M059J (cell line): Measurements from ENCODE around the gene KCTD16. TPM values are rescaled to one million over a fixed set of nuclear protein-coding genes. Genes with fewer than 3 reads are reported as not detected.
A peak's percentile ranks its signal among the peaks of the same experiment; 100 is the strongest.

ENCODE experiments used
- DNase-seq: peaks from one replicate; pipeline ENCODE4 v3.0.0-alpha.2; 2012; ENCODE audit warnings: low read depth
- total RNA-seq: library from RNA; depleted of rRNA; stranded (reverse); fragments of >200 nt; shearing (Covaris generic); gene quantifications from 2 replicates; pipeline ENCODE4 v1.2.3, GENCODE V29; 2014

Gene KCTD16
- total RNA-seq, 1 experiment from 2014 or later = 0.10 TPM

DNA sequence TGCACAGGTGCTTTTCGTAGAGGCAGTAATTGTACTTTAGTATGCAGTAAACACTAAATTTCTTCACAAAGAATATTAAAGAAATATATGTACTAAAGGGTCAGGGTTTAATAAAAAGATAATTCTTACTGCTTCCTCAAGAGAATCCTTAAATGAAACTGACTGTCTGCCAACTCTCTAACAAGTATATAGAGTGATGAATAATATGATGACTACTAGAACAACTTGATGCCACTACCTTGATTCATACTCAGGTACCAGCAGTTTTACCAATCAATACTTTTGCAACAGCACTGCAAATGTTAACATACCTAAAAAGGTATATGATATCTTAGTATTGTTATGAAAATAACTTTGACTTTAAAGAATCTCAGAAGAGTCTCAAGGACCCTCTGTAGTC is 4.0 kb upstream of the KCTD16 start:
- DNase-seq = no peak

DNA sequence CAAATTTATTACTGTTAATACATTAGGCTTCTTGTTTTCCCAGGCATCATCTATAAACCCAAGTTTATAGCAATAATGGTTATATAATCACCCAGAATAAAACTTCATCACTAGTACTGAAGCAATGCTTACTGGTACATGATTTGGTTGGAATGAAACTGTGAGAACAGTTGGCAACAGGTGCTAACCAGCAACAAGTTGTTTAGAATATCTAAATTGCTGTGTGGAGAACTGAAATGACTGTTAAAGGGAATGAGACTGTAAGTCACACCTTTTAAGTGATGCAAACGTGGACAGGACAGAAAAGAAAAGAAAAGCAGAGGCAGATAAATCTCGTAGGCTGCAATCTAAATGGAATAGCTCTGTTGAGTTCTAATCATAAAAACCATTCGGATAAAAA is 2.7 kb upstream of the KCTD16 start:
- DNase-seq = no peak

DNA sequence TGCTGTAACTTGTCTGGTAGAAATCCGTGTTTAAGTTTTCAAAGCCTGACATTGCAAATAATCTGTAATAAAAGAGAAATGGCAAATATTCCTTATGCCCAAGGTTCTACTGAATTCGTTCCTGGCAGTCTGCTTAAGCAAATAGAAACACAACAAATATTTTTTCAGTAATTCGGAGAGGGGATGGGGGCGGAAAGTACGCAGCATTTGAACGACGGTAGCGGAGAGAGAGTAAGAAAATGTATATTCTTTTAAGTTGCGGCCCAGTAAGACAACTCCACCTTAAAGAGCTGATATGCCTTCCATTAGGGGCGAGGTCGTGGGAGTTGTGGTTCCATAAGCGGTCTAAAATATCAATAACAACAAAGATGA is 783 bp upstream of the KCTD16 start:
- no peak for DNase-seq

GRCh38 chr5:144173766-144174165 is 3.1 kb downstream of the KCTD16 start:
- DNase-seq = no peak

DNA sequence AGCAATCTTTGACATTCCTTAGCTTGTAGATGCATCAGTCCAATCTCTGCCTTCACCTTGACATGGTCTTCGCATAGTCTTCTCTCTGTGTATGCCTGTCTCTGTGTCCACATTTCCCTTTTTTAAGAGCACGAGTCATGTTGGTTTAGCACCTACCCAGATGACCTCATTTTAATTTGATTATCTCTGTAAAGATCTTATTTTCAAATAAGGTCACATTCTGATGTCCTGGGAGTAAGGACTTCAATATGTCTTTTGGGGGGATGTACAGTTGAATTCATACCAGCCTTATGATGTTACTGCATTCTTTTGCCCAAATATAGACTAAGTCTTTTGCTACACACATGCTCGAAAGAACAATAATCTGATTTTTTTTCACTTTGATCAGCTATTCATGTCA is 6.9 kb downstream of the KCTD16 start:
- DNase-seq = peak; percentile 36

GRCh38 chr5:144179226-144179625 is 8.6 kb downstream of the KCTD16 start:
- DNase-seq = no peak

DNA sequence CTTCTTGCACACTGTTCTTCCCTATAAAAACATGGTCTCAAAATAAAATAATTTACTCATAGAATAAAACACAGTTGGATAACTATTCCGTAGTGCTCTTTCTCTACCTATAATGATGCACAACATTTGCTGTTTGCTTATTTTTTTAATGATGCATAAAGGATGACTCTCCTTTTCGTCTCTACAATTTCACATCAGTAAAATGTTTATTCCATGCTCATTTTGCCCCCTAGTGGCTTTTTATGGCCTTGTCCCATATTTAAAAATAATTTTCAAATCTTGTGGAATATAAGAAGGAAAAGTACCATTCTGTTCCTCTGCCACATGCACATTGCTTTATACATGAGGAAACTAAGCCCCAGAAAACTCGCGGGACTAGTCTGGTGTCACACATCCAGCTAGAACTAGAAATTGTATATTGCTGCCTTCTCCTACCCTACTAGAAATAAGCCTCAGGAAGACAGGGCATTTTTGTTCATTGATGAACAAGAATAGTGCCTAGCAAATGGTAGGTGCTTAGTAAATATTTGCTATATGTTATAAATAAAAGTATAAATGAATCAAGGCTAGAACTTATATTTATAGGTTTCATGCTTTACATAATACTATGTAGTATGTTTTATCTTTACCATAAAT is 12.7 kb downstream of the KCTD16 start:
- DNase-seq = peak; percentile 62

- DNase-seq = peak; percentile 97
These were observed 17.1 kb downstream of the KCTD16 start for GRCh38 chr5:144187699-144188294.

GRCh38 chr5:144189800-144190429 is 19.2 kb downstream of the KCTD16 start:
- DNase-seq = peak; percentile 97

GRCh38 chr5:144191531-144191930 is 20.9 kb downstream of the KCTD16 start:
- DNase-seq = no peak

DNA sequence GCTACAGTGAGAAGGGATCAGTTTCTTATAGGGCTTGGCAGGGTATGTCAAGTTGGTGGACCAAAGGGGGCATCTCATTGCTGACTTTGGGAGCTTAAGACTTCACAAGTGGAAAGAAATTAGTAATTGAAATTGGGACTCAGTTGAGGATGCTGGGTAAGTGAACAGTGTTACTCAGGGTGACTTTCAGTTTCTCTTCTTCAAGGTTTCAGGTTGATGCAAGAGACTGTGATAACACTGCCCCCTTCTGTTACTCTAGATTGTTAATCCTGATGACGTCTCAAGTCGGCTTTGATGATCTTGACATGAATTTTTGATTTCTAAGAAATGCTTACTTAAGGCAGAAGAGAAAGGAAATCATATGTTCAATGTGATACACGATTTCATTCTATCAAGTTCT is 21.3 kb downstream of the KCTD16 start:
- peak; percentile 88 for DNase-seq

GRCh38 chr5:144192661-144193060 is 22.0 kb downstream of the KCTD16 start:
- DNase-seq = no peak

DNA sequence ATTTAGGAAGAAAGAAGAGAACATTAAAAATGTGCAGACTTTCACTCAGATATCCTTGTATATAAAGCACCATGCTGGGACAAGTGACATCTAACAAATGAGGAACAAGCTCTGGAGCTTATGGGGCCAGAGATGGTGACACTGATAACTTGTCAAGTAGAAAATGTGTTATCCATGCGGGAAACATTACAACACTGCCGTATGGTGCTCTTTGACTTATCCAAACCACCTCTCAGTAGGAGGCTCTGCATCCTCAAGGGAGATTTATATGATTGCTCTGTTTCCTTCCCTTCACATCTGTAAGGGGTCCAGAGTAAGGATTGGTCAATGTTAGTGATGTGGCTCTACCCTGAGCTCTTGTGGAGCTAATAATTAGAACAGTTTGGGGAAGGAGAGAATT is 23.5 kb downstream of the KCTD16 start:
- DNase-seq = no peak

GRCh38 chr5:144195448-144195847 is 24.8 kb downstream of the KCTD16 start:
- no peak for DNase-seq

GRCh38 chr5:144196612-144197011 is 25.9 kb downstream of the KCTD16 start:
- DNase-seq = no peak

- peak; percentile 37 for DNase-seq
These were observed 27.7 kb downstream of the KCTD16 start for GRCh38 chr5:144198386-144198785.

DNA sequence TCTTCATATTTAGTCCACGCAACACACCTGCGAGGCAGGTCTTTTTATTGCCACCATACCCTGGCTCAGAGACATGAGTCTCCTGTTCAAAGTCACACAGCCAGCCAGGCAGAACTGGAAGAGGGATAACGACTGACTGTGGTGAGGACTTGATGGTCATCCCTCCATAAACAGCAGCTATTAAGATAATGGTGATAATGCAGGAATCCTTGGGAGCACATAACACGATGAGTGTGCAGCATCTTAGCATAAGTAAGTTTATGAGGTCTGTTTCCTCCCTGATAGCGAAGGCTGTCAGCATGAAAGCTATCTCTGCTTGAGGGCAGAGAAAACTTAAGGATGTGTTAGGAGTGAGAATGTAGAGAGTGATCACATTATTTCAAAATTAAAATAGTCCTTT is 30.9 kb downstream of the KCTD16 start:
- peak; percentile 7 for DNase-seq

- DNase-seq = peak; percentile 37
These were observed 31.4 kb downstream of the KCTD16 start for GRCh38 chr5:144202072-144202471.

DNA sequence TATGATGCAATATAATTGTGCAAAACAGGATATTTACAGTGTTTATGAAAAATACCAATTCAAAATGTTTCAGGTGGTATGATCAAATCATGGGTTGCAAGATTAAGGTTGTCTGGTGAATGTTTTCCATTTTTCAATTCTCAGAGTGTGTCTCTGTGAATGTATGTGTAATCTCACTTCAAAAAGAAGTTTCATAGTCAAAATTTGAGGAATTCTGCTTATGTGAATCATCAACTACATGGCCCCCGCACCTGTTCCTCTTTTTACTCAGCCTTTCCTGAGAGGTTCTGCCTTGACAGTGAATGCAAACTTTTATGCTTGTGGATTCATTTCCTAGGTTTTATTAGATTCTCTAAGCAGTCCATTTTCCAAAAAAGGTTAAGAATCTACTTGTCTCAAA is 32.1 kb downstream of the KCTD16 start:
- DNase-seq = no peak

GRCh38 chr5:144203750-144204596 is 33.3 kb downstream of the KCTD16 start:
- DNase-seq = peak; percentile 69

DNA sequence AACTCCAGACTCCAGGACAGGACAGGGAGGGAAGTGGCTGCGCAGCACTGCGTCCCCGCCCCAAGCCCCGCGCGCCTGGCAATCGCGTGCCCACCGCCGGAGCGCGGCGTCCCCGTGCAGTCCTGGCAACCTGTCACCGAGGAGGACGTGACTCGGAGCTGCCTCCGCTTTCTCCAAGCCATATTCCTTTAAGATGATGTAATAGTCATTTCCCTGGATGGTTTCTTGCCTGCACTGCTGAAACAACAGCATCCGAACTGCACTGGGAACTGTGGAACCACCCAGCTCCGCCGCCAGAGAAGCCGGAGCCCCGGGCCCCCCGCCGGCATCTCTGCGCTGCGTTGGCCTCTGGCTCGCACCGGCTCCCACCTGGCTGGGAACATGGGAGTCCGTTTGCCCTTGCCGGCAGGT is 34.5 kb downstream of the KCTD16 start:
- peak; percentile 55 for DNase-seq

DNA sequence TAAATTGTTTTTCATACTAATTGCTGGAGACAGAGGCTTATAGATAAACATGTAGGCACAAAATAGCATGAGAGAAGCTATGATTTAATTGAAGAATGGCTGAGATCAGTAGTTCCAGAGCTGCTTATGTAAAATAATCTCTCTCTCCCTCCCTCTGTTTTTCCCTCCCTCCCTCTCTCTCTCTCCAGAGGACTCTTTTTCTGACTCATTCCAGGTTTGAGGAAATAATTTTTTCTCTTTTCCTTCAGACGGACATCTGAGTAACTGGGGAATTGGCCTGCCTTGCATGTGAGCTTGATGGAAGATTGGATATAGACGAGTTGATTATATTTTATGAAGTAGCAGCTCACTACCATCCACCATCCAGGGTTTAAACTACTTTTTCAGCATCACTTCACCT is 35.5 kb downstream of the KCTD16 start:
- peak; percentile 6 for DNase-seq
